Coronary artery (tissue), 2 donors: ENCODE data around the gene SYTL5.

Experiments used
- DNase-seq: peaks from one replicate; pipeline ENCODE4 v3.0.0-alpha.2; 2017; ENCODE audit warnings: low spot score
- H3K27ac ChIP-seq, 2 donors: fragments of 200-600 bp; sonication (generic); one replicate each; pipeline ENCODE4 v1.5.1; 2016 to 2019
- H3K4me3 ChIP-seq: fragments of 200-600 bp; sonication (generic); 2 replicates; pipeline ENCODE4 v1.5.1; 2016; ENCODE audit warnings: mild to moderate bottlenecking, moderate library complexity
- CTCF ChIP-seq: fragments of 200-600 bp; sonication (generic); IDR thresholded peaks from one replicate; pipeline ENCODE4 v1.5.1; 2019; ENCODE audit warnings: antibody characterized with exemption

Gene SYTL5

GRCh38 chrX:38110231-38110630 is 103.9 kb downstream of the SYTL5 start:
- no peak for DNase-seq

GRCh38 chrX:38111196-38111595 is 104.8 kb downstream of the SYTL5 start:
- H3K27ac ChIP-seq: no peak overlapping the region
- no peak for TF ChIP-seq CTCF
- no peak overlapping the region for H3K4me3 ChIP-seq
- no peak for DNase-seq

More at GRCh38 chrX:38110231-38110630, 103.9 kb downstream of the SYTL5 start:
- H3K4me3 ChIP-seq: no peak overlapping the region
- H3K27ac ChIP-seq: no peak overlapping the region
- no peak for TF ChIP-seq CTCF

- Histone ChIP-seq H3K27ac (no peak overlapping the region), H3K4me3 (no peak overlapping the region)
- no peak for TF ChIP-seq CTCF
- no peak for DNase-seq
Observed at GRCh38 chrX:38112566-38112965, 106.2 kb downstream of the SYTL5 start.

GRCh38 chrX:38116706-38117105 is 110.4 kb downstream of the SYTL5 start:
- Histone ChIP-seq H3K27ac (no peak overlapping the region), H3K4me3 (no peak overlapping the region)
- no peak for TF ChIP-seq CTCF

GRCh38 chrX:38117485-38117884 is 111.1 kb downstream of the SYTL5 start:
- no peak for TF ChIP-seq CTCF
- no peak for DNase-seq

More at GRCh38 chrX:38116706-38117105, 110.4 kb downstream of the SYTL5 start:
- DNase-seq: no peak

GRCh38 chrX:38124000-38124399 is 117.6 kb downstream of the SYTL5 start:
- no peak for TF ChIP-seq CTCF
- Histone ChIP-seq H3K27ac (no peak overlapping the region), H3K4me3 (no peak overlapping the region)
- DNase-seq: no peak

More at GRCh38 chrX:38117485-38117884, 111.1 kb downstream of the SYTL5 start:
- no peak overlapping the region for H3K27ac ChIP-seq
- no peak overlapping the region for H3K4me3 ChIP-seq

GRCh38 chrX:38126179-38126578 is 119.8 kb downstream of the SYTL5 start:
- TF ChIP-seq CTCF: no peak
- no peak for DNase-seq
- no peak overlapping the region for H3K4me3 ChIP-seq
- no peak overlapping the region for H3K27ac ChIP-seq
